ENCODE measurements around the gene SMOC2. TPM values are rescaled to one million over a fixed set of nuclear protein-coding genes. Genes with fewer than 3 reads are reported as not detected.

The SMOC2 gene
- total RNA-seq, 1 donor = 0.36 TPM

DNA sequence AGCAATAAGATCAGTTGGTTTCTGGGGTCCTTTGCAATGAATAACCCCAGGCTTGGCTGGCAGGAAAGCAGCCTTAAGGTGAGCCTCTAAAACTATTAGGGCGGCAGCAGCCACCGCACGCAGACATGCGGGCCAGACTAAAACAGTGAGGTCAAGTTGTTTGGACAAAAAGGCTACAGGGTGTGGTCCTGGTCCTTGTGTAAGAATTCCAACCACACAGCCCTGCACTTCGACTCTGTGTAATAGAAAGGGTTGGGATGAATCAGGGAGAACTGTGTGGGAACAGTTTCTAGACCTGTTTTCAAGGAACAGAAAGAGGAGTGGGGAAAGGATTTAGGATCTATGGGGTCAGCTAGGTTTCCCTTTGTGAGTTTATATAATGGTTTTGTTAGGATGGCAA is 237.6 kb downstream of the SMOC2 start:
- Histone ChIP-seq H3K4me2 (ENCODE audit: insufficient read depth, low read length) (no peak overlapping the region), H4K20me1 (ENCODE audit: insufficient read depth, low read length) (no peaks in the 10 kb centered on the region), H2AFZ (ENCODE audit: low read length) (no peak overlapping the region), H3K79me2 (ENCODE audit: insufficient read depth, low read length) (no peaks in the 10 kb centered on the region), H3K4me1 (ENCODE audit: insufficient read depth, low read length) (no peaks in the 10 kb centered on the region), H3K27me3 (ENCODE audit: insufficient read depth, low read length) (no peaks in the 10 kb centered on the region), H3K9me3 (ENCODE audit: low read depth, low read length) (no peaks in the 10 kb centered on the region), H3K36me3 (ENCODE audit: insufficient read depth, low read length) (no peaks in the 10 kb centered on the region), H3K4me3 (ENCODE audit: insufficient read depth, low read length) (no peak overlapping the region), H3K27ac (ENCODE audit: low read depth, low read length) (no peak overlapping the region)
- TF ChIP-seq, protein P1, sequence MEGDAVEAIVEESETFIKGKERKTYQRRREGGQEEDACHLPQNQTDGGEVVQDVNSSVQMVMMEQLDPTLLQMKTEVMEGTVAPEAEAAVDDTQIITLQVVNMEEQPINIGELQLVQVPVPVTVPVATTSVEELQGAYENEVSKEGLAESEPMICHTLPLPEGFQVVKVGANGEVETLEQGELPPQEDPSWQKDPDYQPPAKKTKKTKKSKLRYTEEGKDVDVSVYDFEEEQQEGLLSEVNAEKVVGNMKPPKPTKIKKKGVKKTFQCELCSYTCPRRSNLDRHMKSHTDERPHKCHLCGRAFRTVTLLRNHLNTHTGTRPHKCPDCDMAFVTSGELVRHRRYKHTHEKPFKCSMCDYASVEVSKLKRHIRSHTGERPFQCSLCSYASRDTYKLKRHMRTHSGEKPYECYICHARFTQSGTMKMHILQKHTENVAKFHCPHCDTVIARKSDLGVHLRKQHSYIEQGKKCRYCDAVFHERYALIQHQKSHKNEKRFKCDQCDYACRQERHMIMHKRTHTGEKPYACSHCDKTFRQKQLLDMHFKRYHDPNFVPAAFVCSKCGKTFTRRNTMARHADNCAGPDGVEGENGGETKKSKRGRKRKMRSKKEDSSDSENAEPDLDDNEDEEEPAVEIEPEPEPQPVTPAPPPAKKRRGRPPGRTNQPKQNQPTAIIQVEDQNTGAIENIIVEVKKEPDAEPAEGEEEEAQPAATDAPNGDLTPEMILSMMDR (IDR thresholded peaks at IDR 0.05; ENCODE audit: extremely low read depth, low read depth, low read length) = no peak
- no peak for DNase-seq (ENCODE audit: insufficient read length, low spot score, missing footprints)

- Histone ChIP-seq H2AFZ (ENCODE audit: low read length) (no peak overlapping the region), H3K9me3 (ENCODE audit: low read depth, low read length) (no peaks in the 10 kb centered on the region), H3K27ac (ENCODE audit: low read depth, low read length) (no peak overlapping the region), H3K4me3 (ENCODE audit: insufficient read depth, low read length) (no peak overlapping the region), H4K20me1 (ENCODE audit: insufficient read depth, low read length) (no peaks in the 10 kb centered on the region), H3K79me2 (ENCODE audit: insufficient read depth, low read length) (no peaks in the 10 kb centered on the region), H3K4me2 (ENCODE audit: insufficient read depth, low read length) (no peak overlapping the region), H3K36me3 (ENCODE audit: insufficient read depth, low read length) (no peaks in the 10 kb centered on the region), H3K4me1 (ENCODE audit: insufficient read depth, low read length) (no peaks in the 10 kb centered on the region), H3K27me3 (ENCODE audit: insufficient read depth, low read length) (no peaks in the 10 kb centered on the region)
- TF ChIP-seq, protein P1 (IDR thresholded peaks at IDR 0.05; ENCODE audit: extremely low read depth, low read depth, low read length) = no peak
- DNase-seq (ENCODE audit: insufficient read length, low spot score, missing footprints) = no peak
Measured at GRCh38 chr6:168681748-168682147, 240.8 kb downstream of the SMOC2 start.

GRCh38 chr6:168683621-168684020 is 242.6 kb downstream of the SMOC2 start:
- Histone ChIP-seq H3K36me3 (ENCODE audit: insufficient read depth, low read length) (no peaks in the 10 kb centered on the region), H3K4me1 (ENCODE audit: insufficient read depth, low read length) (no peaks in the 10 kb centered on the region), H2AFZ (ENCODE audit: low read length) (no peak overlapping the region), H3K4me3 (ENCODE audit: insufficient read depth, low read length) (no peak overlapping the region), H3K27me3 (ENCODE audit: insufficient read depth, low read length) (no peaks in the 10 kb centered on the region), H4K20me1 (ENCODE audit: insufficient read depth, low read length) (no peaks in the 10 kb centered on the region), H3K79me2 (ENCODE audit: insufficient read depth, low read length) (no peaks in the 10 kb centered on the region), H3K4me2 (ENCODE audit: insufficient read depth, low read length) (no peak overlapping the region), H3K9me3 (ENCODE audit: low read depth, low read length) (no peaks in the 10 kb centered on the region), H3K27ac (ENCODE audit: low read depth, low read length) (no peak overlapping the region)
- DNase-seq (ENCODE audit: insufficient read length, low spot score, missing footprints) = no peak
- TF ChIP-seq, protein P1 (IDR thresholded peaks at IDR 0.05; ENCODE audit: extremely low read depth, low read depth, low read length) = no peak

DNA sequence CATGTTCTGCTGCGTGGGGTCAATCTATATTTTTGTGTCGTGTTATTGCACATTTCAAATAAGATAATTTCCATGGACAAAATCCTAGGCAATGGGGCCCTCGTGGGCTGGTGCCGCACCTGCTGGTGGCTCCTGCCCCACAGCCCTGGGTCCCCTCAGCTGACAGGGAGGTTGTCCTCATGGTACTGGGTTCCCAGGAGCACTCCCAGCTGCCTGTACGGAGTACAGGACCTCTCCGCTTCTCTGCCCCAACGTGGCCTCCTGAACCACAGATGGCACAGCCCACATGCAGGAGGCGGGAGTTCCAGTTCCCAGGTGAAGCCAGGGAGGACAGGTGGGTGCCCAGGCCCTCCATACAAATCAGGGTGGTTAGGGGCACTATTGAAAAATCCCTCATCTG is 243.5 kb downstream of the SMOC2 start:
- TF ChIP-seq, protein P1 (IDR thresholded peaks at IDR 0.05; ENCODE audit: extremely low read depth, low read depth, low read length) = no peak
- Histone ChIP-seq H3K36me3 (ENCODE audit: insufficient read depth, low read length) (no peaks in the 10 kb centered on the region), H3K9me3 (ENCODE audit: low read depth, low read length) (no peaks in the 10 kb centered on the region), H2AFZ (ENCODE audit: low read length) (no peak overlapping the region), H3K79me2 (ENCODE audit: insufficient read depth, low read length) (no peaks in the 10 kb centered on the region), H4K20me1 (ENCODE audit: insufficient read depth, low read length) (no peaks in the 10 kb centered on the region), H3K27me3 (ENCODE audit: insufficient read depth, low read length) (no peaks in the 10 kb centered on the region), H3K4me3 (ENCODE audit: insufficient read depth, low read length) (no peak overlapping the region), H3K27ac (ENCODE audit: low read depth, low read length) (no peak overlapping the region), H3K4me1 (ENCODE audit: insufficient read depth, low read length) (no peaks in the 10 kb centered on the region), H3K4me2 (ENCODE audit: insufficient read depth, low read length) (no peak overlapping the region)
- DNase-seq (ENCODE audit: insufficient read length, low spot score, missing footprints) = no peak
